PC-9 (cell line): ENCODE results near the gene USP11. TPM values are rescaled to one million over a fixed set of nuclear protein-coding genes. Genes with fewer than 3 reads are reported as not detected.

Experiments used
- BruUV-seq: library from RNA; stranded (reverse); fragments of 400-500 nt; replicated peaks from 2 replicates; lab custom pipeline; 2021; lab: Mats Ljungman, UMichigan
- CTCF ChIA-PET: fragments of 300-600 bp; sonication (Branson Sonifier 250); formaldehyde crosslinking; loops from one replicate; lab custom pipeline; 2022; ENCODE audit warnings: antibody characterized with exemption; lab: Charles Lee
- POLR2A ChIA-PET: fragments of 300-600 bp; sonication (Branson Sonifier 250); formaldehyde crosslinking; loops from one replicate; lab custom pipeline; 2022; ENCODE audit warnings: antibody characterized with exemption; ENCODE audit not compliant: unreplicated experiment; lab: Charles Lee
- DNase-seq, 2 experiments: peaks; one replicate each; pipeline versions ENCODE4 v3.0.0 to v3.0.0-alpha.2; 2015 to 2022; ENCODE audit warnings: mixed read lengths in 1 of 2
- H2AFZ ChIP-seq: fragments of 200-600 bp; sonication (generic); 2 replicates; pipeline ENCODE4 v1.8.1; 2017; ENCODE audit warnings: antibody characterized with exemption
- H3F3A ChIP-seq: fragments of 200-600 bp; sonication (generic); 2 replicates; pipeline ENCODE4 v1.8.1; 2017; ENCODE audit warnings: antibody characterized with exemption, mild to moderate bottlenecking, low read depth; ENCODE audit not compliant: insufficient read depth
- H3K27ac ChIP-seq: fragments of 200-600 bp; sonication (generic); 2 replicates; pipeline ENCODE4 v1.6.1; 2016; ENCODE audit warnings: mixed run types
- H3K27me3 ChIP-seq: fragments of 200-600 bp; sonication (generic); 2 replicates; pipeline ENCODE4 v1.6.1; 2016; ENCODE audit warnings: low read depth, mixed run types; ENCODE audit not compliant: insufficient read depth
- H3K36me3 ChIP-seq: fragments of 200-600 bp; sonication (generic); 2 replicates; pipeline ENCODE4 v1.6.1; 2016; ENCODE audit warnings: low read depth, mixed run types
- H3K4me1 ChIP-seq: fragments of 200-600 bp; sonication (generic); replicated peaks from 2 replicates; pipeline ENCODE4 v1.6.1; 2016; ENCODE audit warnings: mixed run types; ENCODE audit not compliant: insufficient read depth
- H3K4me2 ChIP-seq: fragments of 200-600 bp; sonication (generic); 2 replicates; pipeline ENCODE4 v1.6.1; 2017; ENCODE audit warnings: mixed run types
- H3K4me3 ChIP-seq: fragments of 200-600 bp; sonication (generic); 2 replicates; pipeline ENCODE4 v1.6.1; 2016; ENCODE audit warnings: mixed run types
- H3K79me2 ChIP-seq: fragments of 200-600 bp; sonication (generic); 2 replicates; pipeline ENCODE4 v1.6.1; 2017; ENCODE audit warnings: low read depth, mixed run types
- H3K9me2 ChIP-seq: fragments of 200-600 bp; sonication (generic); 2 replicates; pipeline ENCODE4 v1.8.1; 2017; ENCODE audit warnings: mild to moderate bottlenecking; ENCODE audit not compliant: insufficient read depth
- H3K9me3 ChIP-seq: fragments of 200-600 bp; sonication (generic); 2 replicates; pipeline ENCODE4 v1.8.1; 2016; ENCODE audit warnings: low read depth; ENCODE audit not compliant: insufficient read depth
- H4K20me1 ChIP-seq: fragments of 200-600 bp; sonication (generic); 2 replicates; pipeline ENCODE4 v1.8.1; 2017; ENCODE audit not compliant: insufficient read depth
- CTCF ChIP-seq: fragments of 200-600 bp; sonication (generic); conservative IDR thresholded peaks from 2 replicates; pipeline ENCODE4 v1.6.1; 2017; ENCODE audit warnings: mixed run types, antibody characterized with exemption, mild to moderate bottlenecking, moderate library complexity
- EZH2 ChIP-seq: fragments of 200-600 bp; sonication (generic); IDR thresholded peaks from 2 replicates; pipeline ENCODE4 v1.8.0; 2017; ENCODE audit warnings: antibody characterized with exemption, low read depth
- intact Hi-C: fragments of 100-400 bp; cut with micrococcal nuclease; formaldehyde crosslinking; loops from one replicate; pipeline ENCODE4 v1.10.0; 2022; ENCODE audit not compliant: unreplicated experiment
- total RNA-seq: library from RNA; stranded (reverse); gene quantifications from 2 replicates; pipeline ENCODE4 v1.2.3, GENCODE V29; 2021

USP11 gene
- total RNA-seq, 1 experiment from 2014 or later = 25.3 TPM

GRCh38 chrX:47206316-47206715 lies 26.5 kb upstream of the USP11 start:
- Histone ChIP-seq H2AFZ (no peak overlapping the region), H3K79me2 (no peaks in the 10 kb centered on the region), H3K9me2 (no peaks in the 10 kb centered on the region), H3K27ac (no peak overlapping the region), H3F3A (no peaks in the 10 kb centered on the region), H3K4me3 (no peak overlapping the region), H4K20me1 (no peaks in the 10 kb centered on the region), H3K4me2 (no peak overlapping the region), H3K4me1 (no peaks in the 10 kb centered on the region), H3K36me3 (no peaks in the 10 kb centered on the region), H3K27me3 (no peaks in the 10 kb centered on the region), H3K9me3 (no peaks in the 10 kb centered on the region)
- no peak for TF ChIP-seq EZH2
- ChIA-PET POLR2A (interaction anchor here (0.6 to 0.7 kb wide), 2 partner anchors 12 to 44 kb away, joined by 7 to 23 read pairs; no protein-coding TSS in a partner anchor), CTCF (no interaction called here)
- intact Hi-C loops = no loop called here
- no TSS peak for BruUV-seq
- DNase-seq = no peak

- Histone ChIP-seq H4K20me1 (no peaks in the 10 kb centered on the region), H3K4me3 (no peak overlapping the region), H3K4me2 (no peak overlapping the region), H3K9me3 (no peaks in the 10 kb centered on the region), H3K79me2 (no peaks in the 10 kb centered on the region), H3K27me3 (no peaks in the 10 kb centered on the region), H3K9me2 (no peaks in the 10 kb centered on the region), H3K4me1 (no peaks in the 10 kb centered on the region), H3F3A (no peaks in the 10 kb centered on the region), H3K36me3 (no peaks in the 10 kb centered on the region), H3K27ac (no peak overlapping the region), H2AFZ (no peak overlapping the region)
- no TSS peak for BruUV-seq
- TF ChIP-seq EZH2 = no peak
- no peak for TF ChIP-seq CTCF
- intact Hi-C loops = no loop called here
- no peak for DNase-seq
- CTCF ChIA-PET = no interaction called here
- POLR2A ChIA-PET = interaction anchor here (0.6 to 0.7 kb wide), 2 partner anchors 14 to 37 kb away, joined by 4 to 6 read pairs; no protein-coding TSS in a partner anchor
Measured at GRCh38 chrX:47208108-47208507, 24.7 kb upstream of the USP11 start.

- H4K20me1 ChIP-seq = no peaks in the 10 kb centered on the region
- H3K4me3 ChIP-seq = no peak overlapping the region
- H3K9me2 ChIP-seq = no peaks in the 10 kb centered on the region
- ChIA-PET CTCF (no interaction called here), POLR2A (no interaction called here)
- H3K79me2 ChIP-seq = no peaks in the 10 kb centered on the region
- H3K9me3 ChIP-seq = no peaks in the 10 kb centered on the region
- H2AFZ ChIP-seq = no peak overlapping the region
- no peak for DNase-seq
- H3K27ac ChIP-seq = no peak overlapping the region
- H3K4me1 ChIP-seq = no peaks in the 10 kb centered on the region
- H3F3A ChIP-seq = no peaks in the 10 kb centered on the region
- no peaks in the 10 kb centered on the region for H3K27me3 ChIP-seq
- H3K36me3 ChIP-seq = no peaks in the 10 kb centered on the region
- no TSS peak for BruUV-seq
- intact Hi-C loops = no loop called here
- no peak for TF ChIP-seq EZH2
- no peak for TF ChIP-seq CTCF
- H3K4me2 ChIP-seq = no peak overlapping the region
Measured at GRCh38 chrX:47209508-47210238, 23.1 kb upstream of the USP11 start.
